ENCODE results near the gene LIN9.

GRCh38 chr1:226349081-226349480 is 40.1 kb upstream of the LIN9 start:
- TF ChIP-seq CTCF (IDR thresholded peaks at IDR 0.05) (no peak), POLR2A (IDR thresholded peaks at IDR 0.05) (no peak)
